WTC11 (cell line): ENCODE measurements around the gene PRSS8. TPM values are rescaled to one million over a fixed set of nuclear protein-coding genes. Genes with fewer than 3 reads are reported as not detected.

Experiments used
- ATAC-seq: fragments of 200-7000 bp; cut with Tn5 transposase; 2 replicates; pipeline ENCODE4 v1.10.0; 2021; ENCODE audit warnings: mild to moderate bottlenecking, moderate library complexity
- CTCF ChIA-PET: fragments of 300-600 bp; sonication (Branson Sonifier 250); formaldehyde crosslinking; loops from one replicate; lab custom pipeline; 2021; ENCODE audit warnings: antibody characterized with exemption; lab: Charles Lee
- POLR2A ChIA-PET: fragments of 350-600 bp; sonication (Branson Sonifier 250); formaldehyde crosslinking; loops from one replicate; lab custom pipeline; 2021; ENCODE audit warnings: antibody characterized with exemption; lab: Charles Lee
- DNase-seq: peaks from one replicate; pipeline ENCODE4 v3.0.0; 2021; ENCODE audit warnings: low spot score
- H3K27ac Mint-ChIP-seq: 2 replicates; pipeline ENCODE4 v1.8.0; 2021; ENCODE audit warnings: mixed read lengths
- H3K27me3 Mint-ChIP-seq: 2 replicates; pipeline ENCODE4 v1.8.0; 2021; ENCODE audit warnings: low read depth, mild to moderate bottlenecking, moderate library complexity, mixed read lengths
- H3K36me3 Mint-ChIP-seq: 2 replicates; pipeline ENCODE4 v1.8.0; 2021; ENCODE audit warnings: mixed read lengths
- H3K4me1 Mint-ChIP-seq: 2 replicates; pipeline ENCODE4 v1.8.0; 2022; ENCODE audit warnings: mixed read lengths
- H3K4me3 Mint-ChIP-seq: 2 replicates; pipeline ENCODE4 v1.8.0; 2021; ENCODE audit warnings: mild to moderate bottlenecking, moderate library complexity, mixed read lengths
- H3K9me3 Mint-ChIP-seq: 2 replicates; pipeline ENCODE4 v1.8.0; 2021; ENCODE audit warnings: mixed read lengths
- CREM ChIP-seq: sonication (generic); formaldehyde crosslinking; IDR thresholded peaks from 2 replicates; pipeline ENCODE4 v1.8.1; 2022; ENCODE audit warnings: mild to moderate bottlenecking, missing genetic modification reagents, moderate library complexity
- ELF4 ChIP-seq: sonication (generic); formaldehyde crosslinking; IDR thresholded peaks from 2 replicates; pipeline ENCODE4 v1.8.1; 2022; ENCODE audit warnings: low read depth, mild to moderate bottlenecking, moderate library complexity, missing genetic modification reagents
- ESRRA ChIP-seq: sonication (generic); formaldehyde crosslinking; IDR thresholded peaks from 2 replicates; pipeline ENCODE4 v1.8.1; 2022; ENCODE audit warnings: mild to moderate bottlenecking, missing genetic modification reagents, borderline replicate concordance
- GRHL2 ChIP-seq: fragments of 250-450 bp; sonication (Bioruptor Pico); IDR thresholded peaks from 2 replicates; pipeline ENCODE4 v1.8.0; 2022; ENCODE audit warnings: mild to moderate bottlenecking, moderate library complexity; ENCODE audit not compliant: insufficient replicate concordance, severe bottlenecking
- IRF2 ChIP-seq: sonication (generic); formaldehyde crosslinking; IDR thresholded peaks from 2 replicates; pipeline ENCODE4 v1.8.0; 2022; ENCODE audit warnings: low read depth, missing genetic modification reagents, borderline replicate concordance
- NR2C2 ChIP-seq: sonication (generic); formaldehyde crosslinking; IDR thresholded peaks from 2 replicates; pipeline ENCODE4 v1.8.0; 2022; ENCODE audit warnings: mild to moderate bottlenecking, missing genetic modification reagents
- NR3C1 ChIP-seq: sonication (generic); formaldehyde crosslinking; conservative IDR thresholded peaks from 2 replicates; pipeline ENCODE4 v1.8.1; 2023; ENCODE audit warnings: low read depth, mild to moderate bottlenecking, missing genetic modification reagents
- PRRX2 ChIP-seq: fragments of 250-450 bp; sonication (Bioruptor Pico); IDR thresholded peaks from 2 replicates; pipeline ENCODE4 v1.8.0; 2021; ENCODE audit warnings: mild to moderate bottlenecking
- SMAD4 ChIP-seq: sonication (generic); formaldehyde crosslinking; IDR thresholded peaks from 2 replicates; pipeline ENCODE4 v1.8.0; 2022; ENCODE audit warnings: mild to moderate bottlenecking, missing genetic modification reagents
- TCF7 ChIP-seq: sonication (generic); formaldehyde crosslinking; IDR thresholded peaks from 2 replicates; pipeline ENCODE4 v1.8.0; 2022; ENCODE audit warnings: mild to moderate bottlenecking, low read depth, missing genetic modification reagents, moderate library complexity
- ZNF219 ChIP-seq: sonication (generic); formaldehyde crosslinking; IDR thresholded peaks from 2 replicates; pipeline ENCODE4 v1.8.0; 2023; ENCODE audit warnings: missing genetic modification reagents, mild to moderate bottlenecking, borderline replicate concordance
- ZNF281 ChIP-seq: sonication (generic); formaldehyde crosslinking; IDR thresholded peaks from 2 replicates; pipeline ENCODE4 v1.8.0; 2023; ENCODE audit warnings: mild to moderate bottlenecking, missing genetic modification reagents
- ZNF317 ChIP-seq: sonication (generic); formaldehyde crosslinking; IDR thresholded peaks from 2 replicates; pipeline ENCODE4 v1.8.1; 2023; ENCODE audit warnings: low read depth, mild to moderate bottlenecking, moderate library complexity, missing genetic modification reagents, borderline replicate concordance
- ZNF423 ChIP-seq: fragments of 250-450 bp; sonication (Bioruptor Pico); IDR thresholded peaks from 2 replicates; pipeline ENCODE4 v2.1.2; 2022; ENCODE audit warnings: mild to moderate bottlenecking, moderate library complexity
- ZNF425 ChIP-seq: fragments of 250-450 bp; sonication (Bioruptor Pico); conservative IDR thresholded peaks from 2 replicates; pipeline ENCODE4 v1.9.0; 2021; ENCODE audit warnings: mild to moderate bottlenecking
- total RNA-seq: library from RNA; stranded (reverse); gene quantifications from 3 replicates; pipeline ENCODE4 v1.2.3, GENCODE V29; 2021
- TF ChIP-seq, protein P1 (sequence below): fragments of 250-450 bp; sonication (Bioruptor Pico); IDR thresholded peaks from 2 replicates; pipeline ENCODE4 v1.9.0; 2021; ENCODE audit warnings: mild to moderate bottlenecking
- TF ChIP-seq, protein P2 (sequence below): sonication (generic); formaldehyde crosslinking; IDR thresholded peaks from 2 replicates; pipeline ENCODE4 v1.8.0; 2022; ENCODE audit warnings: missing genetic modification reagents
- TF ChIP-seq, protein P3 (sequence below): sonication (generic); formaldehyde crosslinking; IDR thresholded peaks from 2 replicates; pipeline ENCODE4 v1.8.1; 2022; ENCODE audit warnings: low read depth, mild to moderate bottlenecking, moderate library complexity, missing genetic modification reagents, borderline replicate concordance

PRSS8 gene
- total RNA-seq, 1 experiment from 2014 or later, result 78.8 TPM

DNA sequence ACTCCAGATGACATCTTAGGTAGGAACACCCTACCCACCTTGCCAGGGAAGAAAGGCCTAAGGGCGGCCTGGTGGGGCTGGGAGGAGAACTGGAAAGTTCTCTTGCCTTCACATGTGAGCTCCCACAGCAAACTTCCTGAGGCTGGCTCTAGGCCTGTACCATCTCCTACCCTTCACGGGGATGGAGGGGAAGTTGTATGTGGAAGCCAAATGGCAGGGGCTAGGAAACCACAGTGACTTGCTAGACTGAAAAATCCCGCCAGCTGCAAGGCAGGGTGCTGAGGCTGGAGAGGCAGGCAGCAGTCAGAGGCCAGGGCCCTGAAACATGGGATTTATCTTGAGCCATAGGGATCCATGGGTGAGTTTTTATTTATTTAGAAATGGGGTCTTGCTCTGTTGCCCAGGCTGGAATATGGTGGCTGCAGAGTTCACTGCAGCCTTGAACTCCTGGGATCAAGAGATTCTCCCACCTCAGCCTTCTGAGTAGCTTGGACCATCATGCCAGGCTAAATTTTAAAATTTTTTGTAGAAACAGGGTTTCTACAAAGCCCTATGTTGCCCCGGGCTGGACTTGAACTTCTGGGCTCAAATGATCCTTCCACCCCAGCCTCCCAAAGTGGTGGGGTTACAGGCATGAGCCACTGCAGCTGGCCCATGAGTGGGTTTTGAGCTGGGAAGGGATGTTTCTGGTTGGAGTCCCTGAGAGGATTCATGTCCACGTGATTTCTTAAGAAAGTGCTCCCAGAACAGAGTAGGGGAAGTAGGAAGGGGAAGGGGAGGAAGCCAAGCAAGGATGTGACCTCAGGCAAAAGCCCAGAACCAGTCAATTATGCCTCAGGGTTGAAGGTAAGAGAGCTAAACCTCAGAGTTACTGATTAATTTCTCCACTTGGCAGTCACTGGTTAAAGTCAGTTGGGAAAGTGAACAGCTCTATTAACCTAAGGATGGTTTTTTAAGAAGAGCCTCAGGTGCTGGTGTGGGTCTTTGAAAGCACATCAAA, 22.1 kb downstream of the PRSS8 start:
- Mint-ChIP-seq H3K27me3 (no peaks in the 10 kb centered on the region), H3K36me3 (peaks cover 30% of the 10 kb centered on the region), H3K9me3 (no peaks in the 10 kb centered on the region), H3K27ac (no peak overlapping the region), H3K4me1 (peaks cover 6% of the 10 kb centered on the region), H3K4me3 (no peak overlapping the region)
- no peak for DNase-seq
- no peak for TF ChIP-seq ZNF281 (CRISPR knock-in tag)
- no peak for TF ChIP-seq ZNF423 (CRISPR knock-in tag)
- TF ChIP-seq ELF4 (CRISPR knock-in tag), result no peak
- TF ChIP-seq GRHL2 (CRISPR knock-in tag), result no peak
- TF ChIP-seq TCF7 (CRISPR knock-in tag), result no peak
- no peak for TF ChIP-seq ESRRA (CRISPR knock-in tag)
- TF ChIP-seq PRRX2, result no peak
- TF ChIP-seq, protein P1, sequence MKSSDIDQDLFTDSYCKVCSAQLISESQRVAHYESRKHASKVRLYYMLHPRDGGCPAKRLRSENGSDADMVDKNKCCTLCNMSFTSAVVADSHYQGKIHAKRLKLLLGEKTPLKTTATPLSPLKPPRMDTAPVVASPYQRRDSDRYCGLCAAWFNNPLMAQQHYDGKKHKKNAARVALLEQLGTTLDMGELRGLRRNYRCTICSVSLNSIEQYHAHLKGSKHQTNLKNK, result no peak
- TF ChIP-seq ZNF219 (CRISPR knock-in tag), result no peak
- TF ChIP-seq ZNF317 (CRISPR knock-in tag), result no peak
- TF ChIP-seq NR2C2 (CRISPR knock-in tag), result no peak
- no peak for TF ChIP-seq CREM
- TF ChIP-seq, protein P2, sequence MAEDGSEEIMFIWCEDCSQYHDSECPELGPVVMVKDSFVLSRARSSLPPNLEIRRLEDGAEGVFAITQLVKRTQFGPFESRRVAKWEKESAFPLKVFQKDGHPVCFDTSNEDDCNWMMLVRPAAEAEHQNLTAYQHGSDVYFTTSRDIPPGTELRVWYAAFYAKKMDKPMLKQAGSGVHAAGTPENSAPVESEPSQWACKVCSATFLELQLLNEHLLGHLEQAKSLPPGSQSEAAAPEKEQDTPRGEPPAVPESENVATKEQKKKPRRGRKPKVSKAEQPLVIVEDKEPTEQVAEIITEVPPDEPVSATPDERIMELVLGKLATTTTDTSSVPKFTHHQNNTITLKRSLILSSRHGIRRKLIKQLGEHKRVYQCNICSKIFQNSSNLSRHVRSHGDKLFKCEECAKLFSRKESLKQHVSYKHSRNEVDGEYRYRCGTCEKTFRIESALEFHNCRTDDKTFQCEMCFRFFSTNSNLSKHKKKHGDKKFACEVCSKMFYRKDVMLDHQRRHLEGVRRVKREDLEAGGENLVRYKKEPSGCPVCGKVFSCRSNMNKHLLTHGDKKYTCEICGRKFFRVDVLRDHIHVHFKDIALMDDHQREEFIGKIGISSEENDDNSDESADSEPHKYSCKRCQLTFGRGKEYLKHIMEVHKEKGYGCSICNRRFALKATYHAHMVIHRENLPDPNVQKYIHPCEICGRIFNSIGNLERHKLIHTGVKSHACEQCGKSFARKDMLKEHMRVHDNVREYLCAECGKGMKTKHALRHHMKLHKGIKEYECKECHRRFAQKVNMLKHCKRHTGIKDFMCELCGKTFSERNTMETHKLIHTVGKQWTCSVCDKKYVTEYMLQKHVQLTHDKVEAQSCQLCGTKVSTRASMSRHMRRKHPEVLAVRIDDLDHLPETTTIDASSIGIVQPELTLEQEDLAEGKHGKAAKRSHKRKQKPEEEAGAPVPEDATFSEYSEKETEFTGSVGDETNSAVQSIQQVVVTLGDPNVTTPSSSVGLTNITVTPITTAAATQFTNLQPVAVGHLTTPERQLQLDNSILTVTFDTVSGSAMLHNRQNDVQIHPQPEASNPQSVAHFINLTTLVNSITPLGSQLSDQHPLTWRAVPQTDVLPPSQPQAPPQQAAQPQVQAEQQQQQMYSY, result no peak
- TF ChIP-seq IRF2, result no peak
- TF ChIP-seq ZNF425, result no peak
- no peak for TF ChIP-seq SMAD4 (CRISPR knock-in tag)
- TF ChIP-seq NR3C1 (CRISPR knock-in tag), result no peak
- TF ChIP-seq, protein P3, sequence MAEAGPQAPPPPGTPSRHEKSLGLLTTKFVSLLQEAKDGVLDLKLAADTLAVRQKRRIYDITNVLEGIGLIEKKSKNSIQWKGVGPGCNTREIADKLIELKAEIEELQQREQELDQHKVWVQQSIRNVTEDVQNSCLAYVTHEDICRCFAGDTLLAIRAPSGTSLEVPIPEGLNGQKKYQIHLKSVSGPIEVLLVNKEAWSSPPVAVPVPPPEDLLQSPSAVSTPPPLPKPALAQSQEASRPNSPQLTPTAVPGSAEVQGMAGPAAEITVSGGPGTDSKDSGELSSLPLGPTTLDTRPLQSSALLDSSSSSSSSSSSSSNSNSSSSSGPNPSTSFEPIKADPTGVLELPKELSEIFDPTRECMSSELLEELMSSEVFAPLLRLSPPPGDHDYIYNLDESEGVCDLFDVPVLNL (CRISPR knock-in tag), result no peak
- CTCF ChIA-PET, result no interaction called here
- POLR2A ChIA-PET, result no interaction called here
- no peak for ATAC-seq
